Urinary bladder (tissue), 4 donors: Measurements from ENCODE around the gene CAMTA2. TPM values are rescaled to one million over a fixed set of nuclear protein-coding genes. Genes with fewer than 3 reads are reported as not detected.

Source experiments
- DNase-seq: peaks from one replicate; pipeline ENCODE4 v3.0.0-alpha.2; 2015; ENCODE audit errors: extremely low spot score
- H3K27ac ChIP-seq: one replicate; pipeline ENCODE4 v1.5.1; 2013; ENCODE audit warnings: low read depth, mild to moderate bottlenecking, moderate library complexity
- H3K36me3 ChIP-seq: one replicate; pipeline ENCODE4 v1.6.1; 2013; ENCODE audit warnings: mild to moderate bottlenecking, moderate library complexity; ENCODE audit not compliant: insufficient read depth
- H3K4me1 ChIP-seq: one replicate; pipeline ENCODE4 v1.6.1; 2013; ENCODE audit warnings: mild to moderate bottlenecking, moderate library complexity; ENCODE audit not compliant: insufficient read depth
- H3K4me3 ChIP-seq: one replicate; pipeline ENCODE4 v1.5.1; 2013; ENCODE audit warnings: low read depth, low read length
- WGBS: extraction: QIAGEN DNeasy Blood & Tissue Kit; methylation state at CpG from one replicate; pipeline ENCODE4 v1.1.7; 2013; 5-methylcytosine and 5-hydroxymethylcytosine counted together
- polyA plus RNA-seq: library from polyadenylated mRNA; stranded (reverse); fragments of 200-250 nt; gene quantifications from one replicate; pipeline ENCODE4 v1.2.3, GENCODE V29; 2013
- total RNA-seq: library from RNA; depleted of rRNA; stranded (reverse); fragments of >200 nt; gene quantifications from one replicate; pipeline ENCODE4 v1.2.3, GENCODE V29; 2014
- donor health status: healthy with polysubstance abuse.
- donor health status: healthy.

CAMTA2 gene
- total and polyA plus RNA-seq, 2 donors, result 5.7 to 46.1 TPM

GRCh38 chr17:4968486-4969046 lies 18.9 kb downstream of the CAMTA2 start:
- peak overlapping the region; percentile 43 for H3K4me3 ChIP-seq
- H3K4me1 ChIP-seq, result no peaks in the 10 kb centered on the region
- WGBS, result 24% methylated on average over 23 of the region's 23 CpGs

GRCh38 chr17:4967539-4968485 lies 19.7 kb downstream of the CAMTA2 start, which contains the start of gene SPAG7:
Gene SPAG7 (minus strand): TSS chr17:4967817. CDS start chr17:4967804, 13 bp downstream.
- Histone ChIP-seq H3K27ac (peak within 1 kb of the TSS; percentile 88), H3K4me3 (peak within 1 kb of the TSS; percentile 50), H3K36me3 (no peaks in the 10 kb centered on the region), H3K4me1 (no peaks in the 10 kb centered on the region)
- under 1% methylated on average over 66 of the region's 66 CpGs for WGBS
- DNase-seq, result peak; percentile 93

More at GRCh38 chr17:4968486-4969046, 18.9 kb downstream of the CAMTA2 start:
- no peaks in the 10 kb centered on the region for H3K36me3 ChIP-seq
- no peak for DNase-seq
- H3K27ac ChIP-seq, result peak overlapping the region; percentile 64

GRCh38 chr17:4966844-4967538 lies 20.5 kb downstream of the CAMTA2 start:
- DNase-seq, result peak; percentile 99
- Histone ChIP-seq H3K4me3 (peak overlapping the region; percentile 50), H3K27ac (peak overlapping the region; percentile 68), H3K36me3 (no peaks in the 10 kb centered on the region), H3K4me1 (no peaks in the 10 kb centered on the region)
- WGBS, result under 1% methylated on average over 42 of the region's 42 CpGs

GRCh38 chr17:4965311-4965986 lies 22.0 kb downstream of the CAMTA2 start:
- Histone ChIP-seq H3K27ac (no peak overlapping the region), H3K4me3 (no peak overlapping the region), H3K4me1 (no peaks in the 10 kb centered on the region), H3K36me3 (no peaks in the 10 kb centered on the region)
- WGBS, result 96% methylated on average over 15 of the region's 15 CpGs
- DNase-seq, result no peak

- WGBS, result 85% methylated on average over 9 of the region's 9 CpGs
- H3K4me3 ChIP-seq, result no peak overlapping the region
- H3K27ac ChIP-seq, result no peak overlapping the region
- H3K36me3 ChIP-seq, result no peaks in the 10 kb centered on the region
- DNase-seq, result no peak
- no peaks in the 10 kb centered on the region for H3K4me1 ChIP-seq
Observed at GRCh38 chr17:4960279-4960922, 27.1 kb downstream of the CAMTA2 start.

GRCh38 chr17:4959261-4959965 lies 28.1 kb downstream of the CAMTA2 start:
- DNase-seq, result no peak
- H3K36me3 ChIP-seq, result no peaks in the 10 kb centered on the region
- no peak overlapping the region for H3K27ac ChIP-seq
- WGBS, result 85% methylated on average over 18 of the region's 18 CpGs
- H3K4me1 ChIP-seq, result no peaks in the 10 kb centered on the region
- H3K4me3 ChIP-seq, result no peak overlapping the region

GRCh38 chr17:4958102-4958501 lies 29.4 kb downstream of the CAMTA2 start:
- H3K4me3 ChIP-seq, result no peak overlapping the region
- no peak for DNase-seq
- no peaks in the 10 kb centered on the region for H3K4me1 ChIP-seq
- no peaks in the 10 kb centered on the region for H3K36me3 ChIP-seq
- WGBS, result 75% methylated on average over 3 of the region's 3 CpGs
- no peak overlapping the region for H3K27ac ChIP-seq

GRCh38 chr17:4956493-4957061 lies 30.9 kb downstream of the CAMTA2 start:
- Histone ChIP-seq H3K36me3 (no peaks in the 10 kb centered on the region), H3K4me3 (no peak overlapping the region), H3K4me1 (no peaks in the 10 kb centered on the region)

GRCh38 chr17:4955091-4955490 lies 32.4 kb downstream of the CAMTA2 start:
- DNase-seq, result no peak
- WGBS, result 95% methylated on average over 8 of the region's 8 CpGs
- Histone ChIP-seq H3K4me1 (no peaks in the 10 kb centered on the region), H3K4me3 (no peak overlapping the region), H3K27ac (no peak overlapping the region), H3K36me3 (no peaks in the 10 kb centered on the region)

More at GRCh38 chr17:4956493-4957061, 30.9 kb downstream of the CAMTA2 start:
- 74% methylated on average over 10 of the region's 10 CpGs for WGBS
- no peak overlapping the region for H3K27ac ChIP-seq
- DNase-seq, result no peak

GRCh38 chr17:4953451-4953961 lies 34.0 kb downstream of the CAMTA2 start:
- no peak for DNase-seq
- Histone ChIP-seq H3K4me1 (no peaks in the 10 kb centered on the region), H3K36me3 (no peaks in the 10 kb centered on the region), H3K27ac (no peak overlapping the region), H3K4me3 (no peak overlapping the region)
- WGBS, result 73% methylated on average over 14 of the region's 14 CpGs

GRCh38 chr17:4951486-4951885 lies 36.0 kb downstream of the CAMTA2 start:
- Histone ChIP-seq H3K4me1 (no peaks in the 10 kb centered on the region), H3K27ac (no peak overlapping the region), H3K4me3 (no peak overlapping the region), H3K36me3 (no peaks in the 10 kb centered on the region)
- 66% methylated on average over 3 of the region's 3 CpGs for WGBS
- no peak for DNase-seq

- no peaks in the 10 kb centered on the region for H3K36me3 ChIP-seq
- DNase-seq, result no peak
- peak within 1 kb of the TSS; percentile 97 for H3K4me3 ChIP-seq
- 39% methylated on average over 7 of the region's 7 CpGs for WGBS
- H3K27ac ChIP-seq, result peak within 1 kb of the TSS; percentile 70
- no peaks in the 10 kb centered on the region for H3K4me1 ChIP-seq
Observed at GRCh38 chr17:4950746-4951204, 36.7 kb downstream of the CAMTA2 start, which contains the start of gene ENO3. Gene ENO3 (plus strand): TSS chr17:4951119. CDS start chr17:4951830, 711 bp downstream.
